ENCODE measurements around the gene PARN. TPM values are rescaled to one million over a fixed set of nuclear protein-coding genes. Genes with fewer than 3 reads are reported as not detected.
"Not testable (repeated sequence)": the region's sequence is repeated elsewhere in the genome, so short reads cannot be mapped to it uniquely, and the experiment has no call there.

PARN gene
- total RNA-seq, 2 donors from 2014 or later = 24.1 to 99.9 TPM

DNA sequence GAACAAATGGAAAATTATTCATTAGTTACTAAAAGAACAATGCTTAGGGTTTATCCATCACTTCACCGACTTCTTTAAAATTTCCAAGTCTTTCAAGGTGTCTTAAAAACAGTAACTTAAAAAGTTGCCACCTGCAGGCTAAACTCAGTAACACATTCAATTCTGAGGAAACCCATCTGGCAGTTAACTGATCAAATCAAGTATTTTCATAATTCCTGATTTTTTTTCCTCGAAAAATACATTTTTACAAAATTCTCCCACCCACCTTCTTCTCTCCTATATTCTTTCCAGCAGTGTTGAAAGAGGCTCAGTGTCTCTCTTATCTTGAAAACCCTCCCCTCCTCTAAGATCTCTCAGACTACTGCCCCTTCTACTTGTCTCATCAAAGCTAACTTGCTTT is 29.9 kb downstream of the PARN start:
- intact Hi-C loops (cut with DNase I) = no loop called here
- Histone ChIP-seq H3K36me3 (replicated peaks in 1 of 2; ENCODE audit: insufficient read depth in 1 of 2, low read depth in 2 of 2) (peaks cover 4 to 11% of the 10 kb centered on the region in 2 donors), H3K4me1 (no peaks in the 10 kb centered on the region), H3K27me3 (no peaks in the 10 kb centered on the region), H3K9me3 (no peaks in the 10 kb centered on the region), H3K4me3 (no peak overlapping the region), H3K27ac (no peak overlapping the region)
- ATAC-seq (no peak), DNase-seq (peak in 1 of 4 donors; percentile 12)
- no peak for TF ChIP-seq POLR2A (IDR thresholded peaks at IDR 0.05)
- TF ChIP-seq, protein P1, sequence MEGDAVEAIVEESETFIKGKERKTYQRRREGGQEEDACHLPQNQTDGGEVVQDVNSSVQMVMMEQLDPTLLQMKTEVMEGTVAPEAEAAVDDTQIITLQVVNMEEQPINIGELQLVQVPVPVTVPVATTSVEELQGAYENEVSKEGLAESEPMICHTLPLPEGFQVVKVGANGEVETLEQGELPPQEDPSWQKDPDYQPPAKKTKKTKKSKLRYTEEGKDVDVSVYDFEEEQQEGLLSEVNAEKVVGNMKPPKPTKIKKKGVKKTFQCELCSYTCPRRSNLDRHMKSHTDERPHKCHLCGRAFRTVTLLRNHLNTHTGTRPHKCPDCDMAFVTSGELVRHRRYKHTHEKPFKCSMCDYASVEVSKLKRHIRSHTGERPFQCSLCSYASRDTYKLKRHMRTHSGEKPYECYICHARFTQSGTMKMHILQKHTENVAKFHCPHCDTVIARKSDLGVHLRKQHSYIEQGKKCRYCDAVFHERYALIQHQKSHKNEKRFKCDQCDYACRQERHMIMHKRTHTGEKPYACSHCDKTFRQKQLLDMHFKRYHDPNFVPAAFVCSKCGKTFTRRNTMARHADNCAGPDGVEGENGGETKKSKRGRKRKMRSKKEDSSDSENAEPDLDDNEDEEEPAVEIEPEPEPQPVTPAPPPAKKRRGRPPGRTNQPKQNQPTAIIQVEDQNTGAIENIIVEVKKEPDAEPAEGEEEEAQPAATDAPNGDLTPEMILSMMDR (IDR thresholded peaks at IDR 0.05) = peak in 6 of 7 experiments; percentile 20 to 58 (median 48)
- 36 to 50% methylated on average over 2 of the region's 2 CpGs for WGBS, 2 donors

DNA sequence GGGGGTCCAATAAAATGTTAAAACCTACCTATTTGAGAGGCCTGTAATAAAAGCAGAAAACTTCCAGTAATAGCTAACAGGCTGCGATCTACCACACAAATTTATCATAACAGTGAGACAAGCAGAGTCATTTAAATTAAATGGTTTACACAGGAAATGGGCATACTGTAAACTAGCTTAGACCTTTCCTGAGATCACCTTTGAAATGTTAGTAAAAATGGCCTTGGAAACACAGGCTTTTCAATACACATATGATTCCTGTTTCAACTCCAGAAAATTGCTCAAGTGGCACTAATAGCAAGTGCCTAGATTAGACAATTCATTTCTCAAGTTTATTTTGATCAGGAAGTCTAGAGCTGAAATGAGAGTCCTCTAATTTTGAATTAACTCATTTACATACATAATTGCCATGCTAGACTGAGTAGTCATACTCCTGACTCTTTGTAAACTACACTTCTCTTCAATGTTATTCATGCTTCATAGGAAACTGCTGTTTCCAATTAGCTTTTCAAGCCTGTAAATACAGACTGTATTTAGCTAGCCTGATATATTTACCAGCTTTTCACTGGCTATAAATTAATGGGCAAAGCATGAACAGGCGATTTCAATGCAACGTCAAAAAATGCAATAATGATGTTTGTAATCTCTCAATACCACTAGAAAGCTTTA is 43.3 kb downstream of the PARN start:
- TF ChIP-seq POLR2A (IDR thresholded peaks at IDR 0.05) = no peak
- TF ChIP-seq, protein P1 (IDR thresholded peaks at IDR 0.05) = no peak
- WGBS, 2 donors = 67 to 69% methylated on average over 3 of the region's 3 CpGs
- H3K4me1 ChIP-seq = no peaks in the 10 kb centered on the region
- no peak for ATAC-seq
- intact Hi-C loops (cut with DNase I) = no loop called here
- H3K9me3 ChIP-seq = no peaks in the 10 kb centered on the region
- peaks cover 0 to 13% of the 10 kb centered on the region in 2 donors for H3K36me3 ChIP-seq (replicated peaks in 1 of 2; ENCODE audit: insufficient read depth in 1 of 2, low read depth in 2 of 2)
- no peaks in the 10 kb centered on the region for H3K27me3 ChIP-seq
- H3K4me3 ChIP-seq = no peak overlapping the region
- DNase-seq = no peak
- no peak overlapping the region for H3K27ac ChIP-seq

DNA sequence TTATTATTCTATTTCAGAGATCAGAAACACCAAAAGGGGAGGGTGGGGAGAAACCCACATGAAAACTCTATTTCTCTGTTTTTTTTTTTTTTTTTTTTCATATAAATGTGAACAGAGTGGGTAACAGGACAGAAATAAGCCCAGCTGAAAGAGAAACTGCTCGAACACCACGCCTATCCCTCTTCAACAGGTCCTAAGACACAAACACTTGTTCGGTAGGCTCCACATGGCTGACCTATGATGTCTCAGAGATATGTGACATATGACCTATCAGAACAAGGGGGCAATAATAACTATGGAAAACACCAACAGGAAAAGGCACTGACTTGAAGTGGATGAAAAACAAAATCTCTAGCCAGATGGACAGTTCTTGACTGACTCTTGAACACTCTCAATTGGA is 44.8 kb downstream of the PARN start:
- Histone ChIP-seq H3K36me3 (replicated peaks in 1 of 2; ENCODE audit: insufficient read depth in 1 of 2, low read depth in 2 of 2) (peaks cover 0 to 19% of the 10 kb centered on the region in 2 donors), H3K9me3 (no peaks in the 10 kb centered on the region), H3K27me3 (no peaks in the 10 kb centered on the region), H3K4me1 (no peaks in the 10 kb centered on the region), H3K27ac (no peak overlapping the region), H3K4me3 (no peak overlapping the region)
- no peak for DNase-seq
- TF ChIP-seq, protein P1 (IDR thresholded peaks at IDR 0.05) = no peak
- TF ChIP-seq POLR2A (IDR thresholded peaks at IDR 0.05) = no peak
- WGBS, 2 donors = 91 to 94% methylated on average over 3 of the region's 3 CpGs
- no peak for ATAC-seq
- intact Hi-C loops (cut with DNase I) = no loop called here

DNA sequence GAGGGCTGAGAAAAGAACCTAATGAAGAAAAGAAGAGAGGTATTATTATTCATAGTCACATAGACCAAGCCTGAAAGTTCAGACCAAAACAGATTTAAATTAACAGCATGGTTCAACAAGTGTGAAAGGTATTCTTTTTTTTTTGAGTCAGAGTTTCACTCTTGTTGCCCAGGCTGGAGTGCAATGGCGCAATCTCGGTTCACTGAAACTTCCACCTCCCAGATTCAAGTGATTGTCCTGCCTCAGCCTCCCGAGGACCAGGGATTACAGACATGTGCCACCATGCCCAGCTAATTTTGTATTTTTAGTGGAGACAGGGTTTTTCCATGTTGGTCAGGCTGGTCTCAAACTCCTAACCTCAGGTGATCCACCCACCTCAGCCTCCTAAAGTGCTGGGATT is 49.1 kb downstream of the PARN start:
- H3K27me3 ChIP-seq; H3K4me3 ChIP-seq; ATAC-seq; H3K4me1 ChIP-seq; H3K27ac ChIP-seq; DNase-seq; H3K9me3 ChIP-seq; intact Hi-C loops (cut with DNase I): not testable (repeated sequence)
- WGBS, 2 donors = 86 to 97% methylated on average over 3 of the region's 3 CpGs
- peaks cover 0 to 16% of the 10 kb centered on the region in 2 donors for H3K36me3 ChIP-seq (replicated peaks in 1 of 2; ENCODE audit: insufficient read depth in 1 of 2, low read depth in 2 of 2)

DNA sequence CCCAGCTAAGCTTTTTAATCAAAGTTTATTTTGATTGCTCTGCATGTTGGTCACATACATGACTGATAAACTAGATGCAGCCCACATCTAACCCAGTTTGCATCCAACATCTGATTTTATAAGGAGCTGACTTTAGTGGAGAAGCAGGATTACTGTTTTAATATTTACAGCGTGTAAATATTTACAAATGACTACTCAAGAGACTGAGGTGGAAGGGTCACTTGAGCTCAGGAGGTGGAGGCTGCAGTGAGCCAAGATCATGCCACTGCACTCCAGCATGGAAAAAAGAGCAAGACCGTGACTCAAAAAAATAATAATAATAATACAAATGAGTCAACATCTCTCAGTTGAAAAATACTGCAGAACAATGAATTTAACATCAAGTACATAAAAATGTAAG is 50.8 kb downstream of the PARN start:
- peaks cover 8% of the 10 kb centered on the region for H3K4me1 ChIP-seq
- no peaks in the 10 kb centered on the region for H3K27me3 ChIP-seq
- ATAC-seq (no peak), DNase-seq (peak in 2 of 4 donors; percentile 17 to 21)
- TF ChIP-seq, protein P1 (IDR thresholded peaks at IDR 0.05) = no peak
- no peak for TF ChIP-seq POLR2A (IDR thresholded peaks at IDR 0.05)
- H3K4me3 ChIP-seq = no peak overlapping the region
- WGBS, 2 donors = 36 to 47% methylated on average over 2 of the region's 2 CpGs
- H3K9me3 ChIP-seq = no peaks in the 10 kb centered on the region
- peak overlapping the region in 1 of 4 donors; percentile 15 for H3K27ac ChIP-seq
- peaks cover 0 to 16% of the 10 kb centered on the region in 2 donors for H3K36me3 ChIP-seq (replicated peaks in 1 of 2; ENCODE audit: insufficient read depth in 1 of 2, low read depth in 2 of 2)
- intact Hi-C loops (cut with DNase I) = no loop called here

Measured in body of pancreas (tissue), 4 donors.